Suppressor macrophage treated with lipopolysaccharide for 1 hour (primary cell): ENCODE measurements around the gene KLF1.
"Not testable (repeated sequence)": the region's sequence is repeated elsewhere in the genome, so short reads cannot be mapped to it uniquely, and the experiment has no call there.

ENCODE experiments used
- DNase-seq, 3 donors: peaks; one replicate each; pipeline ENCODE4 v3.0.0-alpha.2; 2020 to 2022

KLF1 gene

GRCh38 chr19:12886969-12887747 is at the start of gene KLF1:
Gene KLF1 (minus strand): TSS chr19:12887201. CDS start chr19:12887140, 61 bp downstream.
- no peak for DNase-seq

GRCh38 chr19:12936582-12936981 is 49.6 kb upstream of the KLF1 start:
- DNase-seq, result no peak

GRCh38 chr19:12935071-12935470 is 48.1 kb upstream of the KLF1 start:
- no peak for DNase-seq

- DNase-seq, result peak; percentile 94 to 96 (median 96)
These were observed 46.5 kb upstream of the KLF1 start, which contains the start of gene FARSA for GRCh38 chr19:12933287-12934072. Gene FARSA (minus strand): TSS chr19:12933711. CDS start chr19:12933696, 15 bp downstream.

- no peak for DNase-seq
These were observed 45.6 kb upstream of the KLF1 start for GRCh38 chr19:12932392-12933286.

GRCh38 chr19:12930002-12930645 is 43.1 kb upstream of the KLF1 start:
- DNase-seq, result no peak

- no peak for DNase-seq
These were observed 37.8 kb upstream of the KLF1 start for GRCh38 chr19:12924621-12925310.

GRCh38 chr19:12922959-12923358 is 36.0 kb upstream of the KLF1 start:
- no peak for DNase-seq

GRCh38 chr19:12921047-12921446 is 34.0 kb upstream of the KLF1 start:
- no peak for DNase-seq

- no peak for DNase-seq
These were observed 31.3 kb upstream of the KLF1 start for GRCh38 chr19:12918253-12918652.

- not testable (repeated sequence) for DNase-seq
These were observed 28.9 kb upstream of the KLF1 start for GRCh38 chr19:12915860-12916259.

- peak; percentile 35 to 49 (median 48) for DNase-seq
These were observed 27.1 kb upstream of the KLF1 start for GRCh38 chr19:12913851-12914690.

- no peak for DNase-seq
These were observed 26.1 kb upstream of the KLF1 start for GRCh38 chr19:12913011-12913561.

- DNase-seq, result no peak
These were observed 25.6 kb upstream of the KLF1 start for GRCh38 chr19:12912571-12912970.

GRCh38 chr19:12907166-12907565 is 20.2 kb upstream of the KLF1 start:
- no peak for DNase-seq

- DNase-seq, result no peak
These were observed 13.0 kb upstream of the KLF1 start for GRCh38 chr19:12899891-12900518.

GRCh38 chr19:12896460-12896859 is 9.5 kb upstream of the KLF1 start:
- DNase-seq, result no peak

- no peak for DNase-seq
These were observed 6.6 kb upstream of the KLF1 start for GRCh38 chr19:12893582-12893981.

- no peak for DNase-seq
These were observed 4.6 kb upstream of the KLF1 start for GRCh38 chr19:12891553-12892021.
